GM21825 (cell line): ENCODE measurements around the gene PROM2.

Source experiments
- ATAC-seq: cut with Tn5 transposase; IDR thresholded peaks from one replicate; pipeline ENCODE4 v1.9.1; 2021; ENCODE audit warnings: mild to moderate bottlenecking, moderate library complexity; ENCODE audit not compliant: unreplicated experiment

The PROM2 gene

GRCh38 chr2:95283562-95283961 is 9.3 kb downstream of the PROM2 start:
- ATAC-seq: no peak

GRCh38 chr2:95284886-95285541 is 10.8 kb downstream of the PROM2 start:
- ATAC-seq: no peak

- no peak for ATAC-seq
These were observed 11.3 kb downstream of the PROM2 start for GRCh38 chr2:95285542-95285932.

- ATAC-seq: no peak
These were observed 13.1 kb downstream of the PROM2 start for GRCh38 chr2:95287336-95287735.

GRCh38 chr2:95287806-95288205 is 13.6 kb downstream of the PROM2 start:
- no peak for ATAC-seq

GRCh38 chr2:95289253-95289652 is 15.0 kb downstream of the PROM2 start:
- no peak for ATAC-seq

- no peak for ATAC-seq
These were observed 17.0 kb downstream of the PROM2 start for GRCh38 chr2:95291222-95291621.

GRCh38 chr2:95292623-95293260 is 18.5 kb downstream of the PROM2 start:
- no peak for ATAC-seq

GRCh38 chr2:95294579-95295250 is 20.5 kb downstream of the PROM2 start:
- ATAC-seq: no peak

GRCh38 chr2:95295376-95295775 is 21.1 kb downstream of the PROM2 start:
- ATAC-seq: no peak

- no peak for ATAC-seq
These were observed 21.8 kb downstream of the PROM2 start for GRCh38 chr2:95296011-95296410.

GRCh38 chr2:95296880-95297487 is 22.7 kb downstream of the PROM2 start, which contains the start of gene KCNIP3:
TSS of gene KCNIP3 (plus strand) at chr2:95297347. CDS start at chr2:95297439, 92 bp downstream.
- no peak for ATAC-seq

- ATAC-seq: no peak
These were observed 23.6 kb downstream of the PROM2 start for GRCh38 chr2:95297639-95298395.

GRCh38 chr2:95298486-95299111 is 24.4 kb downstream of the PROM2 start:
- ATAC-seq: no peak

- ATAC-seq: no peak
These were observed 25.7 kb downstream of the PROM2 start for GRCh38 chr2:95299961-95300360.

- no peak for ATAC-seq
These were observed 26.2 kb downstream of the PROM2 start for GRCh38 chr2:95300450-95300849.

- no peak for ATAC-seq
These were observed 26.9 kb downstream of the PROM2 start for GRCh38 chr2:95301186-95301585.

GRCh38 chr2:95301876-95302641 is 27.8 kb downstream of the PROM2 start:
- no peak for ATAC-seq

- no peak for ATAC-seq
These were observed 29.1 kb downstream of the PROM2 start for GRCh38 chr2:95303191-95303919.
